HG02885 (cell line): Measurements from ENCODE around the gene APPBP2.
A peak's percentile ranks its signal among the peaks of the same experiment; 100 is the strongest.

Experiments
- ATAC-seq: cut with Tn5 transposase; IDR thresholded peaks from one replicate; pipeline ENCODE4 v1.9.1; 2021; ENCODE audit warnings: mild to moderate bottlenecking; ENCODE audit not compliant: unreplicated experiment, poor library complexity

The APPBP2 gene

DNA sequence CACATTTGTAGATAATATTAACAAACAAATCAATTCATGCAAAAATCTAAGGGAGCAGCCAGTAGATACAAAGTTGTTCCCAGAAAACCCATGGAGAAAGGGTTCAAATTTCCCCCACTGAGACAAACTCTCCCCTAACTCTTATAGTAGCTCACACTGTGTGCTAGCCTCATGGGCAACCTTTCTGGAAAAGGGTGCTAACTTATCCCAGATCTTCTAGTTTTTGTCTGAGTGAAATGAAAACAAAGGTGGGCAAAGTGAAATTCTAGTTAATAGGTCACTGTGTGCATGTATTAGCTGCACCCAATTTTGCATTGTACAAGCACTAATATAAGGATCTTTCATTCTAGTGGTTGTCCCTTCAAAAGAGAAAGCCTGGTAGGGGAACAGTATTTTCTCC, 124.2 kb downstream of the APPBP2 start:
- ATAC-seq, result no peak

DNA sequence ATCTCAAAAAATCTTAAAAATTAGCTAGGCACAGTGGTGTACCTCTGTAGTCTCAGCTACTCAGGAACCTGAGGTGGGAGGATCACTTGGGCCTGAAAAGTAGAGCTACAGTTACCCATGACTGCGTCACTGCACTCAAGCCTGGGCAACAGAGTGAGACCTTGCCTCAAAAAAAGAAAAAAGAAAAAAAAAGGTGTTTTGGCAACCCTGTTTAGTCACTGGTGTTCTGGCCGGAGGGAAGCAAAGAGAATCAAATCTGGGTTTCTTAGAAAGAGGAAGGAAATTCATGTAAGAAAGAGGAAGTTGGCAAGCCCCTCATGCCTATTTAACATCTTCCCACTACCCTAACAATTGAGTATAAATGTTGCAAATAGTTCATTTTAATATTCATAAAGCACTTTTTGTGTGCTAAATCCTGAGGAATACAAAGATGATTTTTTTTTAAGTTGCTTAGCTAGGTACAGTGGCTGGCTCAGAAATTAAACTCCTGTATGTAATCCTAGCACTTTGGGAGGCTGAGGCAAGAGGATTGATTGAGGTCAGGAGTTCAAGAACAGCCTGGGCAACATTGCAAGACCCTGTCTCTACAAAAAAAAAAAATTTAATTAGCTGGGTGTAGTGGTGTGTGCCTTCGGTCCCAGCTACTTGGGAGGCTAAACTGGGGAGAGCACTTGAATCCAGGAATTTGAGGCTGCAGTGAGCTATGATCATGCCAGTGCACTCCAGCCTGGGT, 127.6 kb downstream of the APPBP2 start:
- ATAC-seq, result peak; percentile 52

DNA sequence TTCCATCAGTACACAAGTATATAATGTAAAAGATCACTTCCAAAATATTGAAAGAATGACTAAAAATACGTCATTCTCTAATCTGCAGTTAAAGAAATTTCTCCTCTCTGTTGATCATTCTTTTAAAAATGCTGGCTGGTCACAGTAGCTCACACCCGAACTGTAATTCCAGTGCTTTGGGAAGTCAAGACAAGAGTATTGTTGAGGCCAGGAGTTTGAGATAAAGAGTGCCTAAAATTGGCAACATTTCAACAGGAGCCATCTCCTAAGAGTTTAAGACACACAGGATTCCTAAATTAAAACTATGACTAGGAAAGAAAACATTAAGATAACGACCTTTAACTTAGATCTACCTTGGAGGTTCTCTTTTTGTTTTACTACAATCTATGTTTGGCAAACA, 129.6 kb downstream of the APPBP2 start:
- ATAC-seq, result no peak

DNA sequence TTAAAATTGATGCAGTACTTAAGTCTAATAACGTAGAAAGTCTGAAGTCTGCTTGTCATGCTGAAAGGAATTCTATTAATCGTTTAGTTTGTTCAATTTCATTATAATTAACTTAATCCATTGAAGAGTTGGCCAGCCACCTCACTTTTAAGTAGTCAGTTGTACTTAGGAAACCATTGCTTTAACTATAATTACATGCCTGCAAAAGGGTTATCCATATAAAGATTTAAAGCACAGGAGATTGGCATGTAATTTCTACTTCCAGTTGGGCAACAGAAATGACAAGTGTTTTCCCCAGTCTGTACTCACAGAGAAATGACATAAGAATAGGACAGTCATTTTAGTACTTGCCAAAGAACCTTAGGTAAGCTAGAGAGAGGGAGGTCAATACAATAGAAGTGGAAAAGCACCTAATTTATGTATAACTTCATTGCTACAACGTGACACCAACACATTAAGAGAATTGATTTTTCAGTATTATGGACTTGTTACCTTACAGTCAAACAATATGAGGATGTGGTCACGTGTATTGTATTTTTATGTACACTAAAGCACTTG, 130.5 kb downstream of the APPBP2 start:
- no peak for ATAC-seq

DNA sequence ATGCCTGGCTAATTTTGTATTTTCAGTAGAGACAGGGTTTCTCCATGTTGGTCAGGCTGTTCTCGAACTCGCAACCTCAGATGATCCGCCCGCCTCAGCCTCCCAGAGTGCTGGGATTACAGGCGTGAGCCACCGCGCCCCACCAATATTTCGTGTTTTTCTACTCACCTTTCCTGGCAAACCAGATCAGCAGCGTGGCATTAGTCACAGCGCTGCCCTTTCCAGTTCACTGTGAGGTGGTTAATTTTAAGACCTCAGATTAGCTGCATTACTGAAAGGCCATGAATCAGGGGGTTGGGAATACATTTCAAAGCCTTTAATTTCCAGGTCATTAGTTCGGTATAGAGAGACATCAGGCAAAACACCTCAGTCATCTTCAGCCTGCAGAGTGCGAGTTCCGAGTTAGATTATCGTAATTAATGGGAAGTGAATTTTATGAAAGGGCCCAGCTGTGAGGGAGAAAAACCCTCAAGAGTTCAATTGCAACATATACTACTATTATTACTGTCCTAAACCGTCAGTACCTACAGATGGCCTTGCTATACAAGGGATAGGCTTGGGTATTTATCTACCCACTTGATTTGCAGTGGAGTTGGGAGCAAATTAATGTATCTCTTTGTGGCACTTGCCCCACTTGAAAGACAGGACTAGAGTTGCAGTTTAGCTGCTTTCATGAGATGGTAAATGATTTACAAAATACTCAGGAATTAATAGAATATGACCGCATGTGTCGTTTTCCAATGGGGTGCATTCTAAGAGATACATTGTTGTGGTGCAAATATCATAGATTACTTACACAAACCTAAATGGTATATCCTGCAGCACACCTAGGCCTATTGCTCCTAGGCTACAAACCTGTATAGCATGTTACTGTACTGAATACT, 132.0 kb downstream of the APPBP2 start:
- ATAC-seq, result no peak
